ENCODE measurements around the gene POLR2A. TPM values are rescaled to one million over a fixed set of nuclear protein-coding genes. Genes with fewer than 3 reads are reported as not detected.

The POLR2A gene
- total and polyA plus RNA-seq, 2 of the 4 experiments (the other 2 are of a cell fraction) = 54.0 to 56.6 TPM

- Histone ChIP-seq H3K4me2 (ENCODE audit: low read depth, low read length) (peak overlapping the region; percentile 84), H3K9me3 (ENCODE audit: control insufficient read depth, insufficient read depth, low read length) (no peaks in the 10 kb centered on the region), H3K56ac (ENCODE audit: extremely low read depth, insufficient read depth, low read length) (no peak overlapping the region), H3K23ac (ENCODE audit: low read depth, low read length) (no peak overlapping the region; the same call in 1 of the 2 replicates), H2AFZ (replicated peaks; ENCODE audit: low read length, poor library complexity) (peak overlapping the region; percentile 81), H3K27ac (ENCODE audit: insufficient read depth, low read length) (no peak overlapping the region), H3K4ac (ENCODE audit: low read depth, low read length) (no peak overlapping the region), H2AK9ac (replicated peaks; ENCODE audit: low read depth, low read length, poor library complexity) (peak overlapping the region; percentile 18), H2BK20ac (ENCODE audit: low read depth, low read length) (no peak overlapping the region), H3K27me3 (ENCODE audit: control insufficient read depth, insufficient read depth, low read length) (peaks cover 34% of the 10 kb centered on the region), H3K9me1 (ENCODE audit: insufficient read depth, low read length) (no peaks in the 10 kb centered on the region), H3K18ac (ENCODE audit: low read depth, low read length) (no peak overlapping the region), H2BK120ac (ENCODE audit: low read depth, low read length) (no peak overlapping the region), H3K14ac (replicated peaks; ENCODE audit: low read depth, low read length) (no peak overlapping the region), H2BK15ac (ENCODE audit: low read depth, low read length) (no peak overlapping the region), H4K8ac (ENCODE audit: low read depth in 2 of 2, low read length in 2 of 2) (peak overlapping the region; percentile 11 to 66; a peak in 2 of 4 replicates), H3K9ac (ENCODE audit: low read depth, low read length) (no peak overlapping the region), H2BK5ac (ENCODE audit: low read depth, low read length, poor library complexity, severe bottlenecking) (no peak overlapping the region), H4K91ac (ENCODE audit: insufficient read depth, low read depth, low read length) (no peak overlapping the region), H3K79me1 (ENCODE audit: low read depth in 1 of 2, low read length in 2 of 2) (peaks cover 0 to 2% of the 10 kb centered on the region in 2 experiments; a peak in 1 of 4 replicates), H4K20me1 (ENCODE audit: insufficient read depth, low read length) (peaks cover 3% of the 10 kb centered on the region; the same call in 1 of the 2 replicates), H3K4me1 (ENCODE audit: control insufficient read depth, insufficient read depth, low read length) (peaks cover 8% of the 10 kb centered on the region), H3K36me3 (ENCODE audit: control insufficient read depth, insufficient read depth, low read length) (no peaks in the 10 kb centered on the region), H2AK5ac (ENCODE audit: low read depth, low read length) (peak overlapping the region; percentile 74), H3K4me3 (ENCODE audit: insufficient read depth, low read depth, low read length) (peak overlapping the region; percentile 35), H4K5ac (ENCODE audit: low read depth, low read length) (no peak overlapping the region; the same call in 1 of the 2 replicates)
- peak; percentile 87 for ATAC-seq (ENCODE audit: low read depth)
- intact Hi-C loops (cut with micrococcal nuclease) = loop anchor here (1.0 to 5.0 kb wide), 4 partner anchors 32 to 125 kb away; partner anchors contain the start of genes KCTD11, SENP3 and TMEM256
- in situ Hi-C loops (cut with MboI; ENCODE audit: low sequenced_read_pairs) = no loop called here
- DNase-seq = peak; percentile 75
- WGBS, 2 experiments (ENCODE audit: extremely low coverage in 2 of 2, insufficient read length in 1 of 2) = 4% methylated on average over 72 of the region's 92 CpGs; no CpG with 5 or more reads in 1 of the 2 experiments
- BruUV-seq (replicated peaks) = no TSS peak
- CTCF ChIA-PET = interaction anchor here (0.6 to 1.9 kb wide), 12 partner anchors 9 to 179 kb away, joined by 3 to 12 read pairs (median 4); partner anchors contain the start of genes SENP3, SPEM2 and TMEM256
- dilution Hi-C loops (cut with HindIII; ENCODE audit: low sequenced_read_pairs, unreplicated experiment) = no loop called here
- POLR2A ChIA-PET (ENCODE audit: unreplicated experiment) = interaction anchor here (0.5 kb wide), 1 partner anchor 30 kb away, joined by 8 read pairs; no protein-coding TSS in a partner anchor
- no peak for TF ChIP-seq CHD1 (IDR thresholded peaks at IDR 0.05; ENCODE audit: low read depth, low read length)
- TF ChIP-seq SMC3 (IDR thresholded peaks at IDR 0.05; ENCODE audit: low read depth, low read length) = peak; percentile 73
- TF ChIP-seq MAFK (IDR thresholded peaks at IDR 0.05; ENCODE audit: low read depth, low read length) = no peak
- TF ChIP-seq BHLHE40 (IDR thresholded peaks at IDR 0.05; ENCODE audit: low read depth, low read length) = peak; percentile 61
- no peak for TF ChIP-seq RFX5 (IDR thresholded peaks at IDR 0.05; ENCODE audit: low read depth, low read length)
- peak; percentile 49; the same call in 1 of the 2 replicates for TF ChIP-seq MAZ (IDR thresholded peaks at IDR 0.05; ENCODE audit: borderline replicate concordance, low read depth, low read length)
- no peak for TF ChIP-seq POLR2A (IDR thresholded peaks at IDR 0.05; ENCODE audit: low read depth, low read length)
- TF ChIP-seq NFE2L2 (IDR thresholded peaks at IDR 0.05; ENCODE audit: low read depth, low read length) = no peak
- peak; percentile 94 for TF ChIP-seq CTCF (conservative IDR thresholded peaks at IDR 0.05; ENCODE audit: low read depth, low read length)
- TF ChIP-seq RCOR1 (IDR thresholded peaks at IDR 0.05; ENCODE audit: insufficient replicate concordance, low read length) = no peak
- TF ChIP-seq FOS (IDR thresholded peaks at IDR 0.05; ENCODE audit: low read depth, low read length) = no peak
- peak; percentile 10; the same call in 1 of the 2 replicates for TF ChIP-seq USF2 (IDR thresholded peaks at IDR 0.05; ENCODE audit: low read depth, low read length)
- TF ChIP-seq CEBPB (IDR thresholded peaks at IDR 0.05; ENCODE audit: low read depth, low read length) = no peak
Observed at GRCh38 chr17:7436556-7437368, 47.4 kb upstream of the POLR2A start.
